GM10266 (cell line): ENCODE measurements around the gene SNURF.
"Not testable (repeated sequence)": the region's sequence is repeated elsewhere in the genome, so short reads cannot be mapped to it uniquely, and the experiment has no call there.

ENCODE experiments used
- DNase-seq: peaks from one replicate; pipeline ENCODE4 v3.0.0; 2012; ENCODE audit errors: extremely low spot score
- TF ChIP-seq, protein P1 (sequence below): IDR thresholded peaks from 2 replicates; pipeline ENCODE4 v1.5.1; 2012; ENCODE audit warnings: mild to moderate bottlenecking, low read depth; ENCODE audit not compliant: control insufficient read depth, insufficient read depth; ENCODE audit errors: missing control alignments

The SNURF gene

DNA sequence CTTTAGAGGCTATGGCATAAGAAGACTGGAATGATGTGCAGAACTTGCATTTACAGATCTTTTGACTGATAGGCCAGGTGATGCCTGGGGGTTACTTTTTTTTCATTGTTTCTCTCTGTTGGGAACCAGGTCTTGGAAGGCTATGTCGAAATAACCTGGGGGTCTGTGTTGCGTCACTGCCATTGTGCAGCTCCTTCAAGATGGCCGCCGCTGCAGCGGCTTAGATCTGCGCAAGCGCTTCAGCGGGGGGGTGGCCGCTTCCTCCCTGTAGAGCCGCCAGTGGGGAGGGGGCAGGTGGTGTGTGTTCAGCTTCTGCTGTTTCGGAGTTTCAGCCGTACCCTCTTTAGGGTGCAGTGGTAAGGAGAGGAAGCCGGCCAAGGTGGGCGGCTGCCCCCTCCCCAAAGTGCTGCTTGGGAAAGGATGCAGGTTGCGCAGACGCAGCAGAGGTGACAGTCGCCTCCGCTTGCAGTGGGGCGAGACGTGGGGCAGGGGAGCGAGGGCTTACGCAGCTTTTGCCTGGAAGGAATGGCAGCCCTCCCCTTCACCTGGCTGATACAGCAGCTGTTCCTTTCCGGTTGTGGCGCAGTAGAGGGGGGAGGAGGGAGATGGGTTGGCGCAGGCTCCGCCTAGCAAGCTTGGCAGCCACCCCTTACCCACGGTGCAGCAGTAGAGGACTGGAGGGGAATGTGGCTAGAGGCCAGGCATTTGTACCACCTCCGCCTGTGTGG lies 1.5 kb downstream of the SNURF start:
- TF ChIP-seq, protein P1, sequence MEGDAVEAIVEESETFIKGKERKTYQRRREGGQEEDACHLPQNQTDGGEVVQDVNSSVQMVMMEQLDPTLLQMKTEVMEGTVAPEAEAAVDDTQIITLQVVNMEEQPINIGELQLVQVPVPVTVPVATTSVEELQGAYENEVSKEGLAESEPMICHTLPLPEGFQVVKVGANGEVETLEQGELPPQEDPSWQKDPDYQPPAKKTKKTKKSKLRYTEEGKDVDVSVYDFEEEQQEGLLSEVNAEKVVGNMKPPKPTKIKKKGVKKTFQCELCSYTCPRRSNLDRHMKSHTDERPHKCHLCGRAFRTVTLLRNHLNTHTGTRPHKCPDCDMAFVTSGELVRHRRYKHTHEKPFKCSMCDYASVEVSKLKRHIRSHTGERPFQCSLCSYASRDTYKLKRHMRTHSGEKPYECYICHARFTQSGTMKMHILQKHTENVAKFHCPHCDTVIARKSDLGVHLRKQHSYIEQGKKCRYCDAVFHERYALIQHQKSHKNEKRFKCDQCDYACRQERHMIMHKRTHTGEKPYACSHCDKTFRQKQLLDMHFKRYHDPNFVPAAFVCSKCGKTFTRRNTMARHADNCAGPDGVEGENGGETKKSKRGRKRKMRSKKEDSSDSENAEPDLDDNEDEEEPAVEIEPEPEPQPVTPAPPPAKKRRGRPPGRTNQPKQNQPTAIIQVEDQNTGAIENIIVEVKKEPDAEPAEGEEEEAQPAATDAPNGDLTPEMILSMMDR: no peak
- DNase-seq: peak; percentile 55

DNA sequence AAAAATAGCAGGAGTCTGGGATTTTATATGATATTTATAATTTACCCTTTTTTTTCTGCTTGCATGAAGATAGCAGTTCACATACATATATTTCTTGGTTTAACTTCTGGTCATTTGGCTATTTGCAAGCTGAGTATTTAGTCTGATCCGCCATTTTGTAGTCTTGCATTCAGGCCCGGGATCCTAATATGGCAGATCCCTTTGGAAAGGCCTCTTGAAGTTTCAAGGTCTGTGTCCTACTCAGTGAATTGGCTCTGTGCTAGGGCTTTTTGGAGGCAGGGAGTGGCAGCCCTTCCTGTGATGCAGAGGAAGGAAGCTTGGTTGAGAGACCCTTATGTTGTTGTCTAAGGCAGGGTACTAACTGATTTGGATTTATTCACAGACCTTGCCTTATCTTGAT lies 2.9 kb downstream of the SNURF start:
- TF ChIP-seq, protein P1: no peak
- no peak for DNase-seq

DNA sequence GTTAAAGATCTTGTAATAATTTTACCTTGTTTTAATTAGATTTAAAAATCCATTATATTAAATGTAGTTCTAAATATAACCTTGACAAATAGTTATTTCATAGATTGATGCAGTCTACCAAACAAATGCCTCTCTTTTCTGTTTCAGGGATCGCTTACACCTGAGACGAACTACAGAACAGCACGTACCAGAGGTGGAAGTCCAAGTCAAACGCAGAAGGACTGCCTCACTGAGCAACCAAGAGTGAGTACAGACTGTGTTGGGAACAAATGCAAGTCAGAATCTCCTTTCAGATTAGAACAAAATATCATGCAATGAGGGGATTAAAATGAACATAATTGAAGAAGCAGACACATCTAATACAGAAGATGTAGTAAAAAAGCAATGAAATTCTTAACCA lies 7.2 kb downstream of the SNURF start:
- no peak for DNase-seq
- TF ChIP-seq, protein P1: no peak

DNA sequence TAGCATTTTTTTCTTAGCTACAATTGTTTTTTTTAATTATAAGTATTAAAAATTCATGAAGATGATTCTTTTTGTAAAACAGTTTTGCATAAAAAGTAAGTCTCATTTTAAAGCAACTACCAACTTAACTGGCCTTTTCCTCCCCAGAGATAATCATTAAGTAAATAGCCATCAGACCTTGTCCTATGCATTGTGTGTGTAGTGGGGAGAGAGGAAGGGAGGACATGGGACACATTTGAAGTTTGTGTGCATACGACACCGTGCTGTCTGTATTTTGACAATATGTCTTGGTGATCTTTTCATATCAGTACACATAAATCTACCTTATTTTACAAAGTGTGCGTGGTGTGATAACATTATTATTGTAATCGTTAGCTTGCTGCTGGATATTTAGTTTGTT lies 8.1 kb downstream of the SNURF start:
- no peak for DNase-seq
- TF ChIP-seq, protein P1: no peak

DNA sequence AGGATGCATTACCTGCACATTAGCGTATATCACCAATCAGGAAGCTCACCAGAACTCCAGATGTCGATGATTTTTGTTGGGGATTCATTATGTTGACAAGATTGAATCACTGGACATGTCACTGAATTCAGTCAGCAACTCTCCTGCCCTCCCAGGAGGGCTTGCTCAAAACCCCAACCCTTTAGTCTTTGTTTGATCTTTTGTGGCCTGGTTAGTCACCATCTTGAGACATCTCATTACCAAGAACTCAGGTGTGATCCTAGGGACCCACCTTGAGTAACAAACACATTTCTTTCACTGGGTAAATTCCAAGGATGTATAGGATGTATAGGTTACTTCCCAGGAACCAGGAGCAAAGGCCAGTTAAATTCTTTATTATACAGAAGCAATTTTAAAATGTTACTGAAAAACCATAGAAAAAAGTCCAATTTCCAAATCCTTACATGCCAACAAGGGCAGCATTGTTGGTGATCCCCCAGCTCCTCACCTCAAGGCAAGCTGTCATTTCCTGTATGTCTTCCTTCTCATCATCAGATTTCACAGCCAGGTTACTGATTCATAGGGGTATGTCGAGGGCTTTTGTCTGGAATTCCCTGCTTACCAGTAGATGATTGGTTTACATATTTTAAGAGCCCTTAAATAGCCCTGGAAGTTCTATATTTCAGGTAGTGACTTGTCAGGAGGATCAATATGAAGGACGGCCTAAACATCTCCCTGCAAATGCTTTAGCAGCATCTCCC lies 11.7 kb downstream of the SNURF start:
- TF ChIP-seq, protein P1: no peak
- no peak for DNase-seq

DNA sequence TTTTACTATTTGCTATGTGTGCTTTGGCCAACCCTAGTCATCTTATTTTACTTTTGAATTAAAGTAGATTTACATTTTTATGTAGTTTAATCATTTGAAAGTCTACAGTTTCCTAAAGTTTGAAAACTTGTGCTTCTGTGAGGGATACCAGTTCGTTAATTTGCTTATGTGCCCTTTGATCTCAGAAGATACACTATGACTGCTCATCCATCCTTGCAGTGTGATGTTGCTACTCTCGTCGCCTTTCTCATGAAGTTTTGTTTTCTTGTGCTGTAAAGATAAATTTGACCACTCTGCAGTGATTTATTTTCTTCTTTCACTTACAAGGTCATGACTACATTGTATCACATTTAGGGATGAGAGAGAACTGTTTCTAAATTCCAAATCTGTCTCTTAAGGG lies 16.3 kb downstream of the SNURF start:
- TF ChIP-seq, protein P1: no peak
- no peak for DNase-seq

DNA sequence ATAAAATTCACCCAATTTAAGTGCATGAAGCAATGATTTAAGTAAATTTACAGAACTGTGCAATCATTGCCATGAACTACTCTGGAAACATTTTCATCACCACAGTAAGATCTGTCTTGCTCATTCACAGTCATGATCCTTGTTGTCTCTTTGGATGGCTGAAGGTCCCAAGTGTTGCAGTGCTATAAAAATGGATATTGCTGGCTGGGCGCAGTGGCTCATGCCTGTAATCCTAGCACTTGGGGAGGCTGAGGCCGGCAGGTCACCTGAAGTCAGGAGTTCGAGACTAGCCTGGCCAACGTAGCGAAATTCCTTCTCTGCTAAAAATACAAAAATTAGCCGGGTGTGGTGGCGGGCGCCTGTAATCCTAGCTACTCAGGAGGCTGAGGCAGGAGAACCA lies 17.0 kb downstream of the SNURF start:
- no peak for DNase-seq
- TF ChIP-seq, protein P1: no peak

DNA sequence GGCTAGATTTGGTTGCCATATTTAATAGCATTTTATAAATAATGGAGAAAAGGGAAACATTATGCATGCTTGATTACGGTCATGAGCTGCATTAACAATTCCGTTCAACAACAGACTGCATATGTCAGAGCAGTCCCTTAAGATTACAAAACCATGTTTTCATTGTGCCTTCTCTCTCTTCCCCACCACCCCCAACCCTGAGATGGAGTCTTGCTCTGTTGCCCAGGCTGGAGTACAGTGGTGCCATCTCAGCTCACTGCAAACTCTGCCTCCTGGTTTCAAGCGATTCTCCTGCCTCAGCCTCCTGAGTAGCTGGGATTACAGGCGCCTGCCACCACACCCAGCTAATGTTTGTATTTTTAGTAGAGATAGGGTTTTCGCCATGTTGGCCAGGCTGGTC lies 17.9 kb downstream of the SNURF start:
- DNase-seq: not testable (repeated sequence)
